IMR-90 (cell line): Measurements from ENCODE around the gene AP3B1. TPM values are rescaled to one million over a fixed set of nuclear protein-coding genes. Genes with fewer than 3 reads are reported as not detected.

Experiments
- ATAC-seq: fragments of 200-7000 bp; cut with Tn5 transposase; 2 replicates; pipeline ENCODE4 v1.9.1; 2020; ENCODE audit warnings: low read depth, mild to moderate bottlenecking, moderate library complexity
- BruUV-seq: library from RNA; stranded (reverse); fragments of 400-500 nt; replicated peaks from 2 replicates; lab custom pipeline; 2021; lab: Mats Ljungman, UMichigan
- CTCF ChIA-PET: fragments of 300-600 bp; formaldehyde crosslinking; extraction: SDS; loops from one replicate; lab custom pipeline; 2021; ENCODE audit warnings: antibody characterized with exemption; lab: Yijun Ruan, JAX
- POLR2A ChIA-PET: fragments of 300-600 bp; sonication (Branson Sonifier 250); formaldehyde crosslinking; loops from one replicate; lab custom pipeline; 2022; ENCODE audit warnings: antibody characterized with exemption; ENCODE audit not compliant: unreplicated experiment; lab: Charles Lee
- DNase-seq: peaks from one replicate; pipeline ENCODE4 v3.0.0; 2013
- H2AFZ ChIP-seq: replicated peaks from 2 replicates; pipeline ENCODE3; 2013; ENCODE audit warnings: low read length, mild to moderate bottlenecking; ENCODE audit not compliant: poor library complexity
- H2AK5ac ChIP-seq: 2 replicates; pipeline ENCODE4 v1.6.1; 2013; ENCODE audit warnings: low read depth, low read length, inconsistent platforms
- H2AK9ac ChIP-seq: replicated peaks from 2 replicates; pipeline ENCODE3; 2013; ENCODE audit warnings: mild to moderate bottlenecking, low read depth, low read length, moderate library complexity; ENCODE audit not compliant: poor library complexity
- H2BK120ac ChIP-seq: 2 replicates; pipeline ENCODE4 v1.6.1; 2013; ENCODE audit warnings: low read depth, low read length, inconsistent platforms
- H2BK15ac ChIP-seq: 3 replicates; pipeline ENCODE4 v1.6.1; 2013; ENCODE audit warnings: low read depth, low read length, inconsistent platforms
- H2BK20ac ChIP-seq: 2 replicates; pipeline ENCODE4 v1.6.1; 2013; ENCODE audit warnings: low read depth, mild to moderate bottlenecking, inconsistent platforms, low read length, moderate library complexity
- H2BK5ac ChIP-seq: 2 replicates; pipeline ENCODE4 v1.6.1; 2013; ENCODE audit warnings: mild to moderate bottlenecking, low read depth, low read length, inconsistent platforms; ENCODE audit not compliant: poor library complexity, severe bottlenecking
- H3K14ac ChIP-seq: replicated peaks from 2 replicates; pipeline ENCODE4 v1.6.1; 2013; ENCODE audit warnings: low read depth, low read length, inconsistent platforms
- H3K18ac ChIP-seq: 2 replicates; pipeline ENCODE4 v1.6.1; 2013; ENCODE audit warnings: low read depth, low read length, control low read depth
- H3K23ac ChIP-seq: 2 replicates; pipeline ENCODE4 v1.6.1; 2013; ENCODE audit warnings: low read depth, low read length, inconsistent platforms
- H3K27ac ChIP-seq: 2 replicates; pipeline ENCODE4 v1.5.1; 2013; ENCODE audit warnings: mild to moderate bottlenecking, control low read depth, low read length; ENCODE audit not compliant: insufficient read depth
- H3K27me3 ChIP-seq: 2 replicates; pipeline ENCODE4 v1.6.1; 2013; ENCODE audit warnings: low read length; ENCODE audit not compliant: control insufficient read depth, insufficient read depth
- H3K36me3 ChIP-seq: 2 replicates; pipeline ENCODE4 v1.6.1; 2013; ENCODE audit warnings: low read length, mixed read lengths; ENCODE audit not compliant: control insufficient read depth, insufficient read depth
- H3K4ac ChIP-seq: 2 replicates; pipeline ENCODE4 v1.6.1; 2013; ENCODE audit warnings: low read depth, low read length, inconsistent platforms
- H3K4me1 ChIP-seq: 2 replicates; pipeline ENCODE4 v1.6.1; 2013; ENCODE audit warnings: low read length, mixed read lengths; ENCODE audit not compliant: control insufficient read depth, insufficient read depth
- H3K4me2 ChIP-seq: 2 replicates; pipeline ENCODE4 v1.6.1; 2013; ENCODE audit warnings: low read depth, mild to moderate bottlenecking, control low read depth, low read length, moderate library complexity
- H3K4me3 ChIP-seq: 2 replicates; pipeline ENCODE4 v1.5.1; 2013; ENCODE audit warnings: low read depth, mild to moderate bottlenecking, control low read depth, low read length, moderate library complexity; ENCODE audit not compliant: insufficient read depth
- H3K56ac ChIP-seq: 2 replicates; pipeline ENCODE4 v1.6.1; 2013; ENCODE audit warnings: low read length, inconsistent platforms; ENCODE audit not compliant: insufficient read depth; ENCODE audit errors: extremely low read depth
- H3K79me1 ChIP-seq, 2 experiments: 2 replicates each; pipeline ENCODE4 v1.6.1; 2013; ENCODE audit warnings: low read length in 2 of 2, inconsistent platforms in 1 of 2, low read depth in 1 of 2
- H3K9ac ChIP-seq: 2 replicates; pipeline ENCODE4 v1.6.1; 2013; ENCODE audit warnings: low read depth, low read length, control low read depth
- H3K9me1 ChIP-seq: 2 replicates; pipeline ENCODE4 v1.6.1; 2013; ENCODE audit warnings: low read length, inconsistent platforms; ENCODE audit not compliant: insufficient read depth
- H3K9me3 ChIP-seq: 2 replicates; pipeline ENCODE4 v1.6.1; 2013; ENCODE audit warnings: low read length; ENCODE audit not compliant: control insufficient read depth, insufficient read depth
- H4K20me1 ChIP-seq: 2 replicates; pipeline ENCODE4 v1.6.1; 2013; ENCODE audit warnings: low read length, inconsistent platforms; ENCODE audit not compliant: insufficient read depth
- H4K5ac ChIP-seq: 2 replicates; pipeline ENCODE4 v1.6.1; 2013; ENCODE audit warnings: mild to moderate bottlenecking, low read depth, low read length, control low read depth
- H4K8ac ChIP-seq, 2 experiments: 2 replicates each; pipeline ENCODE4 v1.6.1; 2013; ENCODE audit warnings: low read depth in 2 of 2, low read length in 2 of 2, control low read depth in 1 of 2, inconsistent platforms in 1 of 2
- H4K91ac ChIP-seq: 2 replicates; pipeline ENCODE4 v1.6.1; 2013; ENCODE audit warnings: low read depth, low read length, inconsistent platforms; ENCODE audit not compliant: insufficient read depth
- MAZ ChIP-seq: IDR thresholded peaks from 2 replicates; pipeline ENCODE4 v1.6.1; 2012; ENCODE audit warnings: low read depth, mild to moderate bottlenecking, low read length, improper control_type of control experiment, moderate library complexity, borderline replicate concordance
- POLR2A ChIP-seq: IDR thresholded peaks from 2 replicates; pipeline ENCODE4 v1.6.1; 2012; ENCODE audit warnings: mild to moderate bottlenecking, low read depth, low read length
- WGBS, 2 experiments: methylation state at CpG; one replicate each; pipeline versions ENCODE4 v1.1.5 to v1.1.7; 2013; ENCODE audit warnings: missing lambda C conversion rate in 2 of 2; ENCODE audit not compliant: insufficient read length in 1 of 2; ENCODE audit errors: extremely low coverage in 2 of 2; 5-methylcytosine and 5-hydroxymethylcytosine counted together
- dilution Hi-C: fragments of 300-500 bp; cut with HindIII; formaldehyde crosslinking; loops from one replicate; pipeline ENCODE4 v1.14.3; 2018; ENCODE audit warnings: low sequenced_read_pairs; ENCODE audit not compliant: unreplicated experiment
- in situ Hi-C: fragments of 300-500 bp; cut with MboI; formaldehyde crosslinking; loops from 3 replicates; pipeline ENCODE4 v1.14.3; 2019; ENCODE audit warnings: low sequenced_read_pairs, inconsistent platforms, mixed read lengths
- intact Hi-C: fragments of 100-400 bp; cut with micrococcal nuclease; formaldehyde crosslinking; loops from 2 replicates; pipeline ENCODE4 v1.10.0; 2022
- polyA plus RNA-seq, 3 experiments: library from polyadenylated mRNA; depleted of rRNA; stranded (reverse); fragments of >200 nt; gene quantifications; 2 replicates each; pipeline ENCODE4 v1.2.3, GENCODE V29; 2012; ENCODE audit warnings: low replicate concordance in 1 of 3
- total RNA-seq: library from RNA; depleted of rRNA; stranded (reverse); fragments of >200 nt; gene quantifications from 2 replicates; pipeline ENCODE4 v1.2.3, GENCODE V29; 2012

AP3B1 gene
- total and polyA plus RNA-seq, 2 of the 4 experiments (the other 2 are of a cell fraction) = 33.1 to 59.0 TPM

GRCh38 chr5:78126536-78126935 is 168.0 kb downstream of the AP3B1 start:
- intact Hi-C loops (no loop called here), dilution Hi-C loops (no loop called here), in situ Hi-C loops (no loop called here)
- POLR2A ChIA-PET = no interaction called here
- Histone ChIP-seq H3K27ac (no peak overlapping the region), H3K4ac (no peak overlapping the region), H2AK9ac (no peak overlapping the region), H2AK5ac (no peak overlapping the region), H4K91ac (no peak overlapping the region), H2BK120ac (no peak overlapping the region), H3K56ac (no peak overlapping the region), H3K4me3 (no peak overlapping the region), H3K36me3 (0 out of 2 replicates have a peak, but pooled peaks cover 1% of the 10 kb centered on the region), H4K20me1 (no peaks in the 10 kb centered on the region), H4K5ac (no peak overlapping the region), H3K9ac (no peak overlapping the region), H2AFZ (no peak overlapping the region), H3K4me1 (no peaks in the 10 kb centered on the region), H3K18ac (no peak overlapping the region), H2BK5ac (no peak overlapping the region), H4K8ac (no peak overlapping the region), H2BK15ac (no peak overlapping the region), H3K4me2 (no peak overlapping the region), H3K23ac (no peak overlapping the region), H2BK20ac (no peak overlapping the region), H3K9me3 (no peaks in the 10 kb centered on the region), H3K14ac (no peak overlapping the region), H3K9me1 (no peaks in the 10 kb centered on the region), H3K27me3 (no peaks in the 10 kb centered on the region), H3K79me1 (no peaks in the 10 kb centered on the region)
- no peak for ATAC-seq
- no CpG with 5 or more reads among the region's 1 CpG for WGBS, 2 experiments
- CTCF ChIA-PET = no interaction called here
- BruUV-seq = no TSS peak
- TF ChIP-seq POLR2A (no peak), MAZ (no peak)
- no peak for DNase-seq
